Measurements from ENCODE around the gene REV3L. TPM values are rescaled to one million over a fixed set of nuclear protein-coding genes. Genes with fewer than 3 reads are reported as not detected.

REV3L gene
- total and polyA plus RNA-seq, 2 of the 13 experiments (the other 11 are each of a cell fraction or from before 2014, with no cell fraction given): 12.8 to 31.3 TPM

GRCh38 chr6:111410371-111410770, 72.6 kb downstream of the REV3L start (continued):
- TF ChIP-seq HCFC1 (IDR thresholded peaks at IDR 0.05; ENCODE audit: low read depth, low read length): no peak
- no peak for TF ChIP-seq MAFF (IDR thresholded peaks at IDR 0.05; ENCODE audit: low read depth, low read length)
- no peak for TF ChIP-seq POLR2AphosphoS2 (IDR thresholded peaks at IDR 0.05; ENCODE audit: low read depth, low read length)
- TF ChIP-seq NKX3-1 (CRISPR knock-in tag; IDR thresholded peaks at IDR 0.05): no peak
- TF ChIP-seq MIER2 (CRISPR knock-in tag; IDR thresholded peaks at IDR 0.05): no peak

GRCh38 chr6:111409430-111409829, 73.6 kb downstream of the REV3L start:
- H3K36me3 ChIP-seq (replicated peaks in 1 of 2; ENCODE audit: control insufficient read depth in 1 of 2, insufficient read depth in 2 of 2, low read length in 2 of 2): peaks cover 2 to 38% of the 10 kb centered on the region in 2 experiments; a peak in 4 of 5 replicates
- no peak overlapping the region for H3K4me3 ChIP-seq (replicated peaks in 1 of 3; ENCODE audit: insufficient read depth in 1 of 3, low read depth in 2 of 3, low read length in 3 of 3)
- POLR2A ChIA-PET: no interaction called here
- no peaks in the 10 kb centered on the region for H4K20me1 ChIP-seq (ENCODE audit: insufficient read depth, low read length)
- H3K4me2 ChIP-seq (ENCODE audit: low read depth, low read length): no peak overlapping the region
- no peak overlapping the region for H2AFZ ChIP-seq (ENCODE audit: low read length)
- no peak for FAIRE-seq
- H3K27ac ChIP-seq (ENCODE audit: extremely low read length, insufficient read depth, low read length): no peak overlapping the region
- in situ Hi-C loops (cut with HindIII; ENCODE audit: extremely low pct_ligation_motif_present, low pct_unique_long_range_greater_than_20kb): no loop called here
- H3K79me2 ChIP-seq (ENCODE audit: insufficient read depth, low read length): no peaks in the 10 kb centered on the region
- intact Hi-C loops (cut with micrococcal nuclease; ENCODE audit: unreplicated experiment): no loop called here
- no peak for DNase-seq (ENCODE audit: low spot score)
- 98% methylated on average over 1 of the region's 1 CpG for WGBS (ENCODE audit: low lambda C conversion rate)
- H3K9ac ChIP-seq (ENCODE audit: insufficient read depth, low read depth, low read length): no peak overlapping the region
- peaks cover 10% of the 10 kb centered on the region for H3K4me1 ChIP-seq (ENCODE audit: insufficient read depth, low read length)
- CTCF ChIA-PET (ENCODE audit: low intra/inter-chr PET ratio, low total read pairs): no interaction called here
- no peak for ATAC-seq
- no TSS peak for BruUV-seq (replicated peaks)
- no peaks in the 10 kb centered on the region for H3K27me3 ChIP-seq (ENCODE audit: control insufficient read depth in 1 of 2, insufficient read depth in 2 of 2, low read length in 2 of 2)
- no peaks in the 10 kb centered on the region for H3K9me3 ChIP-seq (ENCODE audit: low read length)
- no peak for TF ChIP-seq PRDM4 (CRISPR knock-in tag; IDR thresholded peaks at IDR 0.05; ENCODE audit: borderline replicate concordance)
- TF ChIP-seq ATF3 (CRISPR knock-in tag; IDR thresholded peaks at IDR 0.05): no peak
- no peak for TF ChIP-seq TOE1 (CRISPR knock-in tag; IDR thresholded peaks at IDR 0.05)
- TF ChIP-seq ZBTB25 (CRISPR knock-in tag; IDR thresholded peaks at IDR 0.05): no peak
- TF ChIP-seq ETV5 (CRISPR knock-in tag; IDR thresholded peaks at IDR 0.05; ENCODE audit: borderline replicate concordance): no peak
- no peak for TF ChIP-seq PRPF4 (IDR thresholded peaks at IDR 0.05; ENCODE audit: low read depth, low read length, poor library complexity, severe bottlenecking)
- TF ChIP-seq MIER2 (CRISPR knock-in tag; IDR thresholded peaks at IDR 0.05): no peak
- no peak for TF ChIP-seq ATRX (CRISPR knock-in tag; IDR thresholded peaks at IDR 0.05; ENCODE audit: borderline replicate concordance)
- TF ChIP-seq IRX3 (CRISPR knock-in tag; IDR thresholded peaks at IDR 0.05; ENCODE audit: borderline replicate concordance, low read depth): no peak
- no peak for TF ChIP-seq BCLAF1 (IDR thresholded peaks at IDR 0.05)
- TF ChIP-seq TEAD3 (CRISPR knock-in tag; optimal IDR thresholded peaks at IDR 0.05; ENCODE audit: borderline replicate concordance): no peak
- TF ChIP-seq ZNF597 (CRISPR knock-in tag; IDR thresholded peaks at IDR 0.05): no peak

Data from HepG2 (cell line).